Activated naive CD4-positive, alpha-beta T cell treated with anti-CD3 and anti-CD28 coated beads, Interleukin-2, amount 10 ng/mL, durations not matched to agents 7 days and 5 days (primary cell): ENCODE data around the gene SPRR3.
"Not testable (repeated sequence)": the region's sequence is repeated elsewhere in the genome, so short reads cannot be mapped to it uniquely, and the experiment has no call there.

ENCODE experiments used
- CTCF ChIA-PET: fragments of 350-600 bp; sonication (Branson Sonifier 250); formaldehyde crosslinking; loops from one replicate; lab custom pipeline; 2021; ENCODE audit warnings: antibody characterized with exemption; lab: Charles Lee
- DNase-seq: peaks from one replicate; pipeline ENCODE4 v3.0.0-alpha.2; 2020
- H3K27ac Mint-ChIP-seq: one replicate; pipeline ENCODE4 v1.8.0; 2021; ENCODE audit warnings: mild to moderate bottlenecking, moderate library complexity, mixed read lengths
- H3K27me3 Mint-ChIP-seq: one replicate; pipeline ENCODE4 v1.8.0; 2021; ENCODE audit warnings: mild to moderate bottlenecking, mixed read lengths
- H3K36me3 Mint-ChIP-seq: one replicate; pipeline ENCODE4 v1.8.0; 2021; ENCODE audit warnings: mixed read lengths
- H3K4me1 Mint-ChIP-seq: one replicate; pipeline ENCODE4 v1.8.0; 2021; ENCODE audit warnings: mixed read lengths
- H3K4me3 Mint-ChIP-seq: one replicate; pipeline ENCODE4 v1.8.0; 2021; ENCODE audit warnings: mild to moderate bottlenecking, moderate library complexity, mixed read lengths
- H3K9me3 Mint-ChIP-seq: one replicate; pipeline ENCODE4 v1.8.0; 2021; ENCODE audit warnings: mixed read lengths

Gene SPRR3

DNA sequence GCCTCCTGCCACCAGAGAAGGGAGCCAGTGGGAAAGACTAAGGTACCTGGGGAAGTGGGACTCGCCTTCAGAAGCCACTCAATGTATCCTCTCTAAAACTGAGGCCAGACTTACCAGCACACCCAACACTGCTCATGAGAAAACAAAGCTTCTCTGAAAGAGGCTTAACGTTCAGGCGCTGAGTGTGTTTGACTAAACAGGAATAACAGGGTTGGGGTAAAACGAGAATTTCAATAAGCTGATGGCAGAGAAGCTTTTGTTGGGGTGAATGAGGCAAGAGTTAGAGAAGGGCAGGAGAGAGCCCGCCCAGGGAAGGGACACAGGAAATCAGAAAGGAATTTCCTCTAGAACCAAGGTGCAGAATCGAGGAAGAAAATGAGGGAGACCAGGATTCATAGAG is 1.7 kb upstream of the SPRR3 start:
- Mint-ChIP-seq H3K27ac (no peak overlapping the region), H3K27me3 (peaks cover 17% of the 10 kb centered on the region), H3K4me3 (no peak overlapping the region), H3K4me1 (no peaks in the 10 kb centered on the region), H3K36me3 (no peaks in the 10 kb centered on the region), H3K9me3 (no peaks in the 10 kb centered on the region)
- DNase-seq: no peak
- CTCF ChIA-PET: no interaction called here

DNA sequence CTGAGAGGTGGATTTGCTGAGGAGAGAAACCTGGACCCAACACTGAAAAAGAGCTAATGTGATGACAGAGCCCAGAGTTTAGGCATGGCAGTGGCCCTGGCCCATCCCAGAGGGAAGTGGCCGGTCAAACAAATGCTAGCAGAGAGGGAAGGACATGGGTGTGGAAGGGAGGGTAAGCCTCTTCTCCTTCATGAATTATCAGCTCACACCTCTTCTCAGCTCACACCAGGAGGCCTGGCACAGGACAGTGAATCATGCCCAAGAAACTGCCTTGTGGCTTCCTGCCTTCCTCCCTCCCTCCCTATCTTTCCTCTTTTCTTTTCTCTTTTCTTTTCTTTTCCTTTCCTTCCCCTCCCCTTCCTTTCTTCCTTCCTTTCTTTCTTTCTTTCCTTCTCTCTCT is 1.3 kb upstream of the SPRR3 start:
- H3K4me3 Mint-ChIP-seq: no peak overlapping the region
- no peaks in the 10 kb centered on the region for H3K36me3 Mint-ChIP-seq
- H3K9me3 Mint-ChIP-seq: no peaks in the 10 kb centered on the region
- no peak for DNase-seq
- H3K4me1 Mint-ChIP-seq: no peaks in the 10 kb centered on the region
- CTCF ChIA-PET: interaction anchor here (0.6 kb wide), 1 partner anchor 48 kb away, joined by 3 read pairs; no protein-coding TSS in a partner anchor
- peaks cover 13% of the 10 kb centered on the region for H3K27me3 Mint-ChIP-seq
- no peak overlapping the region for H3K27ac Mint-ChIP-seq

DNA sequence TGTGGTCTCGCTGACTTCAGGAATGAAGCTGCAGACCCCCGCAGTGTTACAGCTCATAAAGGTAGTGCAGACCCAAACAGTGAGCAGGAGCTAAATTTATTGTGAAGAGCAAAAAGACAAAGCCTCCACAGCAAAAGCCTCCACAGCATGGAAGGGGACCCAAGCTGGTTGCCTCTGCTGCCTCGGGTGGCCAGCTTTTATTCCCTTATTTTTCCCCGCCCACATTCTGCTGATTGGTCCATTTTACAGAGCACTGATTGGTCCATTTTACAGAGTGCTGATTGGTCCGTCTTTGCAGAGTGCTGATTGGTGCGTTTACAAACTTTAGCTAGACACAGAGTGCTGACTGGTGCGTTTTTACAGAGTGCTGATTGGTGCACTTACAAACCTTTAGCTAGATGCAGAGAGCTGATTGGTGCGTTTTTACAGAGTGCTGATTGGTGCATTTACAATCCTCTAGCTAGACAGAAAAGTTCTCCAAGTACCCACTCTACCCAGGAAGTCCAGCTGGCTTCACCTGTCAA is 9.7 kb downstream of the SPRR3 start:
- CTCF ChIA-PET, DNase-seq, H3K36me3 Mint-ChIP-seq, H3K9me3 Mint-ChIP-seq, H3K27ac Mint-ChIP-seq, H3K4me3 Mint-ChIP-seq, H3K4me1 Mint-ChIP-seq, H3K27me3 Mint-ChIP-seq: not testable (repeated sequence)

DNA sequence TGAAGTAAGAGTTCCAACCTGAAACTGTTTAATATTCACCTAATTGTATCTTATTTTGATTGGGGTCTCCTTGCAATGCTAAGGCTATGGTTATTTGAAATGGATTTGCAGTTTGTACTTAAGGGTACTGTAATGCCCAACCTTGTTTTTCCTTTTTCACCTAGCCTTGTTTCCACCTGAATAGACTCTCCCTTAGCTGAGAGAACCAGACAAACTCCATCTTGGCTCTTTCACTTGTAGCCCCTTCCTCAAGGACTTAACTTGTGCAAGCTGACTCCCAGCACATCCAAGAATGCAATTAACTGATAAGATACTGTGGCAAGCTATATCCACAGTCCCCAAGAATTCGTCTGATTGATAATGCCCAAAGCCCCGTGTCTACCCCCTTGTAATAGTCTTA is 20.3 kb downstream of the SPRR3 start:
- CTCF ChIA-PET, H3K4me3 Mint-ChIP-seq, H3K27ac Mint-ChIP-seq, H3K27me3 Mint-ChIP-seq, H3K4me1 Mint-ChIP-seq, DNase-seq, H3K36me3 Mint-ChIP-seq, H3K9me3 Mint-ChIP-seq: not testable (repeated sequence)

DNA sequence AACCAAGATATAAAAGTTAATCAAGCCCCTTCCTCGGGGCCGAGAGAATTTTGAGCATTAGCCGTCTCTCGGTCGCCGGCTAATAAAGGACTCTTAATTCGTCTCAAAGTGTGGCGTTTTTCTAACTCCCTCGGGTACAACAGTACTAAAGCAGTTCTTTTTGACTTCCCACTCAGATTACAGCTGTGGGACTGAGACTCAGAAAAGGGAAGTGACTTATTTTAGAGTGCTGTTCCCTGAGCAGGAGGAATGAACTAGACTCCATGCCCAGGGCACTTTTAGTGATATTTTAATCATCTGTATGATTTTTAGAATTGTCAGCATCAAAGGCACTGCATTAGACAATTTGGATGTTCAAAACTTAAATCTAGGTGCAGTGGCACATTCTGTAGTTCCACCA is 20.8 kb downstream of the SPRR3 start:
- H3K4me1 Mint-ChIP-seq, H3K27me3 Mint-ChIP-seq, H3K27ac Mint-ChIP-seq, CTCF ChIA-PET, H3K9me3 Mint-ChIP-seq, H3K4me3 Mint-ChIP-seq, DNase-seq, H3K36me3 Mint-ChIP-seq: not testable (repeated sequence)

DNA sequence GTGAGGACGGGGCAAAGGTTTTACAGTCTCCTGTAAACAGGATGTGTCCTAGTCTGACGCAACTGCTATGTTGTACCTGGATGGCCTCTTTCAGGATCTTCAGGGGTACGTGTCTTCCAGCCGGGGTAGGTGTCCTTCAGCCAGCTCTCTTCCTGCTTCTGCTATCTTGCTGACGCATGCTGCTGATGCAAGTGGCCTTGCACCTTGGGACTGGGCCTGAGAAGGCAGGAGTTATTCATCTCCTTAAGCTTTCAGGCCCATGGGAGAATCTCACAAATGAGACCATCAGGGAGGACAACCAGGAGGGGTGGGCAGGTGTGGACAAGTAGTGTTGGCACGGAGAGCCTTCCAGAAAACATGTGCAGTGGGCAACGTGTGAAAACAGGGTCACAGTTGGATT is 21.6 kb downstream of the SPRR3 start:
- no peak for DNase-seq
- H3K4me3 Mint-ChIP-seq: no peak overlapping the region

DNA sequence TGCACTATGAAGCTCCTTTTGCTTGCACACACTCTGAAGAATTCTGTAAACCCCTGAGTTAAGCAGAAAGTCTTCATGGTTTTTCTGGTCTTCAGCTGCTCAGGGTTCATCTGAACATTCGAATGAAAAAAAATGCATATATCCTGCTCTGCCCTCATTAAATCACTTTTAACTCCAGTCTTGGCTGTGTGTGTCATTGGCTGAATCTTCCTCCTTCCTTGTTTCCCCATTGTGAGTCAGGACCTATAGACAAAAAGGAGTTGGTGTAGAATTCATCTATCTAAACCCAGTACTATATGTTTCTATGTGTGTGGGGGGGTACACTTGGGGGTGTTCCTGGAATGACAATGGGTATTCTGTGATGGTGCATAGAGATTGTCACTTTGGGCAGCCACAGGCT is 22.9 kb downstream of the SPRR3 start:
- Mint-ChIP-seq H3K9me3 (no peaks in the 10 kb centered on the region), H3K27me3 (peaks cover 4% of the 10 kb centered on the region), H3K27ac (no peak overlapping the region), H3K4me3 (no peak overlapping the region), H3K36me3 (no peaks in the 10 kb centered on the region), H3K4me1 (no peaks in the 10 kb centered on the region)
- no peak for DNase-seq
- CTCF ChIA-PET: no interaction called here

More for the DNA sequence above, 21.6 kb downstream of the SPRR3 start:
- no peaks in the 10 kb centered on the region for H3K4me1 Mint-ChIP-seq
- H3K27ac Mint-ChIP-seq: no peak overlapping the region
- H3K36me3 Mint-ChIP-seq: no peaks in the 10 kb centered on the region
- CTCF ChIA-PET: no interaction called here
- H3K9me3 Mint-ChIP-seq: no peaks in the 10 kb centered on the region
- H3K27me3 Mint-ChIP-seq: peaks cover 4% of the 10 kb centered on the region

DNA sequence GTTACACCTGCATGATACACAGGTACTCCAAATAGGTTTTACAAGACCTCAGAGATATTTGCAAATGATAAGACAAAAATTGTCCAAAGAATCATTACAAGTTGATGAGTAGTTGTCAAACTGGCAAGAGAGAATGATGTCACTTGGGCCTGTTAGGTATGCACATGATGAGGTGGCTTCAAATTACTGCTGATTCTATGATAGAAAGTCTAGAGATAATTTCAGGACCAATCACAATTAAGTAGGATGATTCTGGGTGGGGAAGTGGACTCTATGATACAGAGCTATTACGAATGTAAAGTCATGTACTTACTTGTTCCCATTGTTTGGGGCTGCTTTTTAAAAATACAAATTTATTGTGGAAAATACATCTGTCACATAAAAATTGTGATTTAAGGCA is 24.2 kb downstream of the SPRR3 start:
- Mint-ChIP-seq H3K9me3 (no peaks in the 10 kb centered on the region), H3K27me3 (peaks cover 4% of the 10 kb centered on the region), H3K36me3 (no peaks in the 10 kb centered on the region), H3K4me3 (no peak overlapping the region), H3K27ac (no peak overlapping the region), H3K4me1 (no peaks in the 10 kb centered on the region)
- no peak for DNase-seq
- CTCF ChIA-PET: no interaction called here

DNA sequence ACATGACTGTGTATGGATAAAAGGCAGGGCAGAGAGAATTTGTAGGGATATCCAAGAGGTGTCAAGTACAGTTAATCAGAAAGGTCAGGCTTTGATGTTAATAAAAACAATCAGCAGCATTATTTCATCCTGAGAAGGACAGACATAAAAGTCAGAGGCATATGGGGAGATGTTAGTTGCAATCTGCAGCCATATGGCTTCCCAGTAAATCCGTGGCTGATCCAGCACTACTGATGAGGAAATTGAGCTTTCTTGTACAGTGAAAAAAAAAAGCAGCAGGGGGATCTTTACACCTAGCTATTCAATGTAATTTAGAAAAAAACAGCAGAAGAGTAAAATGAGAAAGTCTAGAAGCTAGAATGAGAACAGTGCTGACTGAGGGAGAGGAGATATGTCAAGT is 27.2 kb downstream of the SPRR3 start:
- no peak overlapping the region for H3K4me3 Mint-ChIP-seq
- peaks cover 4% of the 10 kb centered on the region for H3K27me3 Mint-ChIP-seq
- DNase-seq: no peak
- no peaks in the 10 kb centered on the region for H3K4me1 Mint-ChIP-seq
- H3K36me3 Mint-ChIP-seq: no peaks in the 10 kb centered on the region
- no peak overlapping the region for H3K27ac Mint-ChIP-seq
- CTCF ChIA-PET: no interaction called here
- no peaks in the 10 kb centered on the region for H3K9me3 Mint-ChIP-seq

DNA sequence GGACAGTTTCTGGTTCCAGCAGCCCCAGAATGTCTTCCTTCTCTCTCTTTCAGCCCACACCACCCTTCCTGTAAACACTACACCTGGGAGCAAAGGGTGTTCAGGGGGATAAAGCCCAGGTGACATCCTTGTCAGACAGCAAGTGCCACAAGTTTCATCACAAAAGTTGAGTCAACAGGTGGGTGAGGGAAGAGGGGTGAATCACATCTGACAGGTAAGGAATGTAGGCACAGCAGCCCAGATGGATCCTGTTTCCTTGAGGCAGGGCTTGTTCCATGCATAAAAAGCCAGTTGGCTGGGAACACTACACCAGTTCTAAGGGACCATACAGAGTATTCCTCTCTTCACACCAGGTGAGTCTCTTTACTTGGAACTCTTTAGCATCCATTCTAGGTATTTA is 29.3 kb downstream of the SPRR3 start, which contains the start of gene SPRR1B:
Gene SPRR1B (plus strand): TSS at position 309 of the 400 bp plus-strand sequence. CDS start 1,143 bp downstream, outside the sequence.
- no peaks in the 10 kb centered on the region for H3K4me1 Mint-ChIP-seq
- H3K9me3 Mint-ChIP-seq: no peaks in the 10 kb centered on the region
- H3K4me3 Mint-ChIP-seq: no peak within 1 kb of the TSS
- DNase-seq: no peak
- no peaks in the 10 kb centered on the region for H3K36me3 Mint-ChIP-seq
- CTCF ChIA-PET: no interaction called here
- H3K27ac Mint-ChIP-seq: no peak within 1 kb of the TSS
- peaks cover 4% of the 10 kb centered on the region for H3K27me3 Mint-ChIP-seq

DNA sequence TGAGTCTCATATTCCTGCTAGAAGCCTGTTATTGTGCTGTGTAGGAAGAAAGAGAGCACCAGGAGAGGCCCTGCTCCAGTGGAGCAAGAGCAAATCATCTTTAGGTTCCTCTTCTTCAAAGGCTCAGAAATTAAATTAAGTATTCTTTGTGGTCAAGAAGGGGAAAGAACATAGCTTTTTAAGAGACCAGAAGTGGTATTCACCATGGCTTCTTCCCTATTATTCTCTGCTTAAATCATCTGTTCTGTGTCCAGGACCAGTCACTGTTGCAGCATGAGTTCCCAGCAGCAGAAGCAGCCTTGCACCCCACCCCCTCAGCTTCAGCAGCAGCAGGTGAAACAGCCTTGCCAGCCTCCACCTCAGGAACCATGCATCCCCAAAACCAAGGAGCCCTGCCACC is 30.5 kb downstream of the SPRR3 start:
- Mint-ChIP-seq H3K4me3 (no peak overlapping the region), H3K9me3 (no peaks in the 10 kb centered on the region), H3K4me1 (no peaks in the 10 kb centered on the region), H3K36me3 (no peaks in the 10 kb centered on the region), H3K27me3 (no peaks in the 10 kb centered on the region), H3K27ac (no peak overlapping the region)
- no peak for DNase-seq
- CTCF ChIA-PET: no interaction called here

DNA sequence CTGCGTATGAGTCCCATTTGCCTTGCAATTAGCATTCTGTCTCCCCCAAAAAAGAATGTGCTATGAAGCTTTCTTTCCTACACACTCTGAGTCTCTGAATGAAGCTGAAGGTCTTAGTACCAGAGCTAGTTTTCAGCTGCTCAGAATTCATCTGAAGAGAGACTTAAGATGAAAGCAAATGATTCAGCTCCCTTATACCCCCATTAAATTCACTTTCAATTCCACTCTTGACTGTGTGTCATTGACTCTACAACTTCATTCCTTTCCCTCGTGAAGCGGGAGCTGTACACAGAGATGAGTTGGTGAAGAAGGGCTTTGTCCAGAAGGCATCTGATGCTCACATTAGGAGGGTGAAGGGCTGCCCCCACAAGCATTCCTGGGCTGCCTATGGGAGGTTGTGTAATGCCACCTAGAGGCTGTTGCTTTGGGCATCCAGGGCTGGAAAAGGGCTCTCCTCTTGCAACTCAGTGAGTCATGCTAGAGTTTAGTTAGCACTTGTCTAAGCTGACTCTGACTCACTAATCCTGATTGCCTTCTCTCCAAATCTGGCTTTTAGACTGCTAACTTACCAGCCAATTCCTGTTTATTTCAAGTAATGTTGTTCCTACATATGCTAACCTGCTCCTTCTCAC is 31.2 kb downstream of the SPRR3 start:
- Mint-ChIP-seq H3K36me3 (no peaks in the 10 kb centered on the region), H3K4me1 (no peaks in the 10 kb centered on the region), H3K4me3 (no peak overlapping the region), H3K27ac (no peak overlapping the region), H3K9me3 (no peaks in the 10 kb centered on the region), H3K27me3 (no peaks in the 10 kb centered on the region)
- DNase-seq: no peak
- CTCF ChIA-PET: no interaction called here

DNA sequence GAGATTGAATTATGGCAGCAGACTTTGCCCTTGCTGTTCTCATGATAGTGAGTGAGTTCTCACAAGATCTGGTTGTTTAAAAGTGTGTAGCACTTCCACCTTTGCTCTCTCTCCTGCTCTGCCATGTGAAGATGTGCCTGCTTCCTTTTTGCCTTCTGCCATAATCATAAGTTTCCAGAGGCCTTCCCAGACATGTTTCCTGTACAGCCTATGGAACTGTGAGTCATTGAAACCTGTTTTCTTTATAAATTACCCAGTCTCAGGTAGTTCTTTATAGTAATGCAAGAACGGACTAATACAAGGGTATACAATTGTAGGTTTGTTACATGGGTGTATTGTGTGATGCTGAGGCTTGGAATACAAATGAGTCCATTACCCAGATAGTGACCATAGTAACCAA is 33.7 kb downstream of the SPRR3 start:
- no peak for DNase-seq
- CTCF ChIA-PET: no interaction called here

DNA sequence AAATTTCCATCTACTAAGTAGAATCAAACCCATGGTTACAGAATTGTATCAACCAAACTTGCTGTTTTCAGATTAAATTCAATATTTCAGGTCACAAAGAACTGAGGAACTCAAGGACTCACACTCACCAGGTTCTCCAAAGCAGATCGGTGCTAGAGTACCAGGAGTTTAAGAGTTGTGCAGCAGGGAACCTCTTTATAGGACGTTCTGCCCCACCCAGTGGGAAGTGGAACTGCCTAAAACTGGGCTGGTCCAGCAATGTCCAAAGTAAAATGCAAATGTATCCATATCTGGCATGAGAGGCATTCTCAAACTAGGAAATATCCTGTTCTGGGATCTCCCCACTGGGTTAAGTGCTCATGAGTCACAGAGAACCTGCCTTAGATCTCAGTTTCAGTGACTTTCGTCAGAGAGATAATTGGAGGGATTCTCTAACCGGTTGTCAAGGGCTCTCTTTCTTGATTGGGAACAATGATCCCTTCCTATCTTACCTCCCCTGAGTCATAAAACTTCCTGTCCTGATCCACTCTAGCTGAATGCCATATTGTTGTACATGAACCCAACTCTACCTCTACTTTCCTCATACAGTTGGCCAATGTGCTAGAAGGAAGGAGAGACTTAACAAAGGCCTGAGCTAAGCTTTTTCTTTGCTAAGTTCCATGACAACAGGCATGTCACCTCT is 39.5 kb downstream of the SPRR3 start, which contains the start of gene SPRR2D:
Gene SPRR2D (minus strand): TSS at position 171 of the 682 bp plus-strand sequence. CDS start 774 bp downstream, outside the sequence.
- CTCF ChIA-PET: no interaction called here
- no peak within 1 kb of the TSS for H3K27ac Mint-ChIP-seq
- H3K4me1 Mint-ChIP-seq: no peaks in the 10 kb centered on the region
- no peak within 1 kb of the TSS for H3K4me3 Mint-ChIP-seq
- no peaks in the 10 kb centered on the region for H3K9me3 Mint-ChIP-seq
- no peak for DNase-seq
- H3K36me3 Mint-ChIP-seq: no peaks in the 10 kb centered on the region
- H3K27me3 Mint-ChIP-seq: no peaks in the 10 kb centered on the region

More for the DNA sequence above, 33.7 kb downstream of the SPRR3 start:
- no peaks in the 10 kb centered on the region for H3K9me3 Mint-ChIP-seq
- no peaks in the 10 kb centered on the region for H3K27me3 Mint-ChIP-seq
- H3K4me3 Mint-ChIP-seq: no peak overlapping the region
- H3K27ac Mint-ChIP-seq: no peak overlapping the region
- H3K36me3 Mint-ChIP-seq: no peaks in the 10 kb centered on the region
- H3K4me1 Mint-ChIP-seq: no peaks in the 10 kb centered on the region

DNA sequence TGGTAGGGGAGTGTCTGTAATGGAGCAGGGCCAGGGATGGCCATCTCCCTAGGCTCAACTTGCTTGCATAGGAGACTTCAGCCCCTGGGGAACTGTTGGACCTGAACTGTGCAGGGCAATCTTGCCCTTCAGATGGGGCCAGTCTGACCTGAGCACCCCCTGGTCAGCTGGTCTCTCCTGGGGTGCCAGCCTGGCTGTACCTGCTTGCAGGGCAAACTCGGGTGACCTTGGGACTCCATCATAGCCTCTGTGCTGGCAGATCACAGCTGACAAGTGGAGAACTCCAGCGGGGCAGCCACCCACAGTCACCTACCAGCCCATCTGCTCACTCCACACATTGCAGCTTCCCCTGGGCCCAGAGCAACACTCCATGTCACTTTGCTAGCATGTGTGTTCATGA is 47.7 kb downstream of the SPRR3 start:
- Mint-ChIP-seq H3K27ac (no peak overlapping the region), H3K4me3 (no peak overlapping the region), H3K27me3 (no peaks in the 10 kb centered on the region), H3K36me3 (no peaks in the 10 kb centered on the region), H3K9me3 (no peaks in the 10 kb centered on the region), H3K4me1 (no peaks in the 10 kb centered on the region)
- no peak for DNase-seq
- CTCF ChIA-PET: interaction anchor here (1.0 kb wide), 1 partner anchor 395 kb away, joined by 3 read pairs; no protein-coding TSS in a partner anchor
